Epithelial cell of proximal tubule (primary cell): ENCODE results near the gene DNASE1L2. TPM values are rescaled to one million over a fixed set of nuclear protein-coding genes. Genes with fewer than 3 reads are reported as not detected.
"Not testable (repeated sequence)": the region's sequence is repeated elsewhere in the genome, so short reads cannot be mapped to it uniquely, and the experiment has no call there.

Experiments used
- DNase-seq: peaks from one replicate; pipeline ENCODE4 v3.0.0-alpha.2; 2011; ENCODE audit warnings: low read depth
- H3K4me3 ChIP-seq: 2 replicates; pipeline ENCODE4 v1.5.1; 2011; ENCODE audit warnings: low read depth, mild to moderate bottlenecking, low read length
- total RNA-seq: library from RNA; depleted of rRNA; stranded (reverse); fragments of >200 nt; gene quantifications from 2 replicates; pipeline ENCODE4 v1.2.3, GENCODE V29; 2015
- TF ChIP-seq, protein P1 (sequence below): conservative IDR thresholded peaks from 2 replicates; pipeline ENCODE4 v1.5.1; 2012; ENCODE audit warnings: low read depth, mild to moderate bottlenecking, low read length

The DNASE1L2 gene
- total RNA-seq, 1 donor from 2014 or later = 0.52 TPM

DNA sequence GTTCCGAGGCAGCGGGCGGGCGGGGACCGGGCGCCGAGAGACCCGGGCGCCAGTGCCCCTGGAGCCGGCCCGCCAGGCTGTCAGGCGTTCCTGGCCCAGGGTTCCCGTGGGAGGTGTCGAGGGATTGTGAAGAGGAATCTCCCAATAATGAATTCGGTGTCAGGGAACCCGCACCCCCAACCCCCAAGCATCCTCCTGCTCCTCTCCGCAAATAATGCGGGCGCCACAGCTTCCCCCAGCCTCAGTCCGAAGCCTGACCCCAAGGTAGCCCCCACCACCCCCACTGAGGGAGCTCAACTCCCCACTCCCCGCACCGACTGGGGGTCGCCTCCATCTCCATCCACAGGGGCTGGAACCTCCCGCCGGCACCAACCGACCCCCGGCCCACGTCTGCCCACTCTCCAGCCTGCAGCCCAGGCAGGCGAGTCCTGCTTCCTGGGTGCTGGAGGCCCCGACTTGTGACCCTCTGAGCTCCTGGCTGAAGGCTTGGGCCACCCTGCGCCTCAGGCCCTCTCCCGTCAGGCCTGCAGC, 39.2 kb upstream of the DNASE1L2 start:
- TF ChIP-seq, protein P1, sequence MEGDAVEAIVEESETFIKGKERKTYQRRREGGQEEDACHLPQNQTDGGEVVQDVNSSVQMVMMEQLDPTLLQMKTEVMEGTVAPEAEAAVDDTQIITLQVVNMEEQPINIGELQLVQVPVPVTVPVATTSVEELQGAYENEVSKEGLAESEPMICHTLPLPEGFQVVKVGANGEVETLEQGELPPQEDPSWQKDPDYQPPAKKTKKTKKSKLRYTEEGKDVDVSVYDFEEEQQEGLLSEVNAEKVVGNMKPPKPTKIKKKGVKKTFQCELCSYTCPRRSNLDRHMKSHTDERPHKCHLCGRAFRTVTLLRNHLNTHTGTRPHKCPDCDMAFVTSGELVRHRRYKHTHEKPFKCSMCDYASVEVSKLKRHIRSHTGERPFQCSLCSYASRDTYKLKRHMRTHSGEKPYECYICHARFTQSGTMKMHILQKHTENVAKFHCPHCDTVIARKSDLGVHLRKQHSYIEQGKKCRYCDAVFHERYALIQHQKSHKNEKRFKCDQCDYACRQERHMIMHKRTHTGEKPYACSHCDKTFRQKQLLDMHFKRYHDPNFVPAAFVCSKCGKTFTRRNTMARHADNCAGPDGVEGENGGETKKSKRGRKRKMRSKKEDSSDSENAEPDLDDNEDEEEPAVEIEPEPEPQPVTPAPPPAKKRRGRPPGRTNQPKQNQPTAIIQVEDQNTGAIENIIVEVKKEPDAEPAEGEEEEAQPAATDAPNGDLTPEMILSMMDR = no peak
- H3K4me3 ChIP-seq = no peak overlapping the region
- no peak for DNase-seq

DNA sequence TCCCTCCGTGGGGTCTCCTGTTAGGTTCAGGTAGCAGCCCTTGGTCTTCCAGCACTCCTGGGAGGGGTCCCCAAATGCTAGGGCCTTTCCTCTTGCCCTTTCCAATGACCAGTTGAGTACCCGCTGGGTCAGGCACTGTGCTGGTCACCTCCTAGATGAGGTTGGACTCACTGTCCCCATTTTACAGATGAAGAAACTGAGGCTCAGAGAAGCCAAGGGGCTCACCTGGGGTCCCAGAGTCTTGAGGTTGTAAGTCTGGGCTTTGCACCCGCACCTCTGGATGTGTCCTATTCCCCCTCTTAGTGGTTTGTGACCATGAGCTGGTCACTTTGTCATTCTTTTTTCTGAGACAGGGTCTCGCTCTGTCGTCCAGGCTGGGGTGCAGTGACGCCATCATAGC, 38.5 kb upstream of the DNASE1L2 start:
- no peak for DNase-seq
- no peak overlapping the region for H3K4me3 ChIP-seq
- TF ChIP-seq, protein P1 = no peak

DNA sequence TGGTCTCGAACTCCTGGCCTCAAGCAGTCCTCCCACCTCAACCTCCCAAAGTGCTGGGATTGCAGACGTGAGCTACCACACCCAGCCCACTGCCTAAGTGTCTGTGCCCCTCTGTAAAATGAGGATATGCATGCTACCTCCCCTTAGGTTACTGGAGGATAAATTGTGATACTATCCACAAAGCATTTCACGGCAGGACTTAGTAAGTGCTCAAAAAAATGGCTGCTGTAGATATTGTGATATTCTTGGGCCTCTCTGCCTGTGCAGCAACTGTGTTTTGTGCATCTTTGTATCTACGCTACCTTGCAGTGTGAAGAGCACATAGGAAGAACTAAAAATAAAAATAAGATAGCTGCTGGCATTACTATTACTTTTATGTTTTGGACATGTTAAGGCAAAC, 38.0 kb upstream of the DNASE1L2 start:
- no peak overlapping the region for H3K4me3 ChIP-seq
- TF ChIP-seq, protein P1 = no peak
- no peak for DNase-seq

DNA sequence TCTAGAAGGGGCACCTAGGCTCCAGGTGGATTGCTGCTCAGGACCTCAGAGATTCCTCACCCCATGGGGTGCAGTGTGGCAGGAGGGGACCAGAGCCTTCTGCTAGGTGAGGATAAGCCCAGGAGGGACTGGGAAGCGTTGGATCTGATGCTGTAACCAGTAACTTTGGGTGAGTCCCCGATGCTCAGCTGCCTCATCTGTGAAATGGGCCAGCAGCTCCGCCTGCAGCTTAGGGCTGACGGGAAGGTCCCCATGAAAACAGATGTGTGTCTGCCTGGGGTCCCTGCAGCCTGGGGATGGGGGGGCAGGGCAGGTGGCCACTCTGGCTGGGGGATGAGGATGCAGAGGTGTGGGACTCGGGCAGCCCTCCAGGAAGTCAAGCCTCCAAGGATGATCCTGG, 37.1 kb upstream of the DNASE1L2 start:
- TF ChIP-seq, protein P1 = no peak
- no peak for DNase-seq
- H3K4me3 ChIP-seq = no peak overlapping the region

DNA sequence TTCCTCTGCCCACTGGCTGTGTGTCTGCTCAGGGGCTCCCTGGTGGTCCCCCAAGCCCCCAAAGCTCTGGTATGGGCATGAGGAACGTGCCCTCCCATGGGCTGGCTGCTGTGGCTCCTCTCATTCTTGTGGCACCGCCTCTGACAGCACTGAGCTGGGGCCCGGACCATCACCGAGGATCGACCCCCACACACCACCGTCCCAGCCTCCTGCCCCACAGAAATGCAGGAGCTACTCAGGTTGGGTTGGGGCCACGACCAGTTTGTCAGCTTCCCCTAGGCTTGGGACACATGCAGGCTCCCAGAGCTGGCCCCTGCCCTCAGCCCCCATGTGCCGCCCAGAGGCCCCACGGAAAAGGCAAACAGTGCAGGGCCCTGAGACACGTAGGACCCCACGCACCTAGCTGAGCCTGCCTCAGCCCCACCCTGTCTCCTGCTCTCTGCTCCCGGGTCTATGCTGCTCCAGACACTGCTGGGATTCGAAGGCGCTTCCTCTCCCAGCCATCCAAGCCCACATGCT, 36.6 kb upstream of the DNASE1L2 start:
- TF ChIP-seq, protein P1 = no peak

DNA sequence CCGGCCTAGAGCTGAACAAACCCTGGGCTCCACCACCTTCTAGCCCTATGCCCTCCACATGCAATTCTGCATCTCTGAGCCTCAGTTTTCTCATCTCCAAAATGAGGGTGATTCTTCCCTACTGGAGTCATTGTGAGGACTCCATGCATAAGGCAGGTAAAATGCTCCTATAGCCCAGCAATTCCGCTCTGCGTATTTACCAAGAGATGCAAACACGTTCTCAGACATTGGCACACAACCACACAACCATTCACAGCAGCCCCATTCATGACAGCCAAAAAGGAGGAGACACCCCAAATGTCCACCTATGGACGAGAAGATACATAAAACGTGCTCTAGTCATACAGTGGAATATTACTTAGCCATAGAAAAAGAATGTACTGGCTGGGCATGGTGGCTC, 35.9 kb upstream of the DNASE1L2 start:
- TF ChIP-seq, protein P1 = no peak
- H3K4me3 ChIP-seq = no peak overlapping the region
- DNase-seq = no peak

More for the DNA sequence above, 36.6 kb upstream of the DNASE1L2 start:
- no peak overlapping the region for H3K4me3 ChIP-seq
- no peak for DNase-seq

DNA sequence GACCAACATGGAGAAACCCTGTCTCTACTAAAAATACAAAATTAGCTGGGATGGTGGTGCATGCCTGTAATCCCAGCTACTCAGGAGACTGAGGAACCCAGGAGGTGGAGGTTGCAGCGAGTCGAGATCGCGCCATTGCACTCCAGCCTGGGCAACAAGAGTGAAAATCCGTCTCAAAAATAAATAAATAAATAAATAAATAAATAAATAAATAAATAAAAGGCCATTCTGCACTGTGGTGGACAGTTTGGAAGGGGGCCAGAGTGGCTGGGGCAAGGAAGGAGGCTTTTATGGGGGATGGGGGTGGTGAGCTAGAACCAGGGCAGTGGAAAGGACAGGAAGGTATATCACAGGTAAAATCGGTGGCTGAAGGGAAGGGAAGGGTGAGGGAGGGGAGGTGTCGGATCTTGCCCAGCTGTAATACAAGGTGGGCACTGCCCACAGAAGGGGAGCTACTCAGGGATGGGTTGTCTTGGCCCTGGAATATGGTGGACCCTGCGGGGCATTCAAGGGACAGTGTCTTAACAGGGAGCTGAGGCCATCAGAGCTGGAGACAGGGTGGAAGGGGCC, 33.0 kb upstream of the DNASE1L2 start:
- not testable (repeated sequence) for DNase-seq, H3K4me3 ChIP-seq
